ENCODE results near the gene RASA3.

RASA3 gene

DNA sequence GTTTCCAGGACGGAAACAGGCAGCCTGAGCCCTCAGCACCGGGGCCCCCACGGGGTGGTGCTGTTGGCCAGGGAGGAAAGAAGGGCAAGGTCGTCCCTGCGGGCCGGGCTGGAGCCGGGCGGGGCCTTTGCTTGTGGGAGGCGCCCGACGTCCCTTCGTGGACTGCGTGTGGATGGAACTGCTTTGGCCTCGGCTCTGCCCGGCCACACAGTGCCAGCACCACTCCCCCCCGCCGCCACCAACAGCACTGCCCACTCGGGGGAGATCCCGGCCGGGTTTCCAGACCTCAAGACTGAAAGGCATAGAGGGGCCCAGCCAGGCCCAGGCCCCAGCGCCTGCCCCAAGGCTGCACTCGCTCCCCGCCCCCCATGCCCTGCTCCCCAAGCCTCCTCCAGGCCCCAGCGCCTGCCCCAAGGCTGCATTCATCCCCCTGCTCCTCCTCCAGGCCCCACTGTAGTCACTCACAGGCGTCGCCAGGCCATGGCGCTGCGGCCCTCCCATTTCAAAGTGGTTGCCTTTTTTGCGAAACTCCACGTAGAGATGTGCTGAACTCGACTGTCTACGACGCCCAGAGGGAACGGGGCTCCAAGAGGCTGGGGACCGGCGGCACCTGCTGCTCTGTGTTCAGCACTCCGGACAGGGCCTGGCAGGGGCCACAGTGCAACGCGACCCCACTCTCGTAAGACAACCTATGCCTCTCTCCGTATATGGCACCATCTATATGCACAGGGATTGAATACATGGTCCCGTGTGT is 181.0 kb downstream of the RASA3 start:
- DNase-seq (ENCODE audit: low read depth in 2 of 2): peak in 1 of 2 donors; percentile 38

- no peak for DNase-seq (ENCODE audit: low read depth in 2 of 2)
Measured at GRCh38 chr13:113950451-113951245, 181.8 kb downstream of the RASA3 start.

- no peak for DNase-seq (ENCODE audit: low read depth in 2 of 2)
Measured at GRCh38 chr13:113949546-113949945, 182.9 kb downstream of the RASA3 start.

- no peak for DNase-seq (ENCODE audit: low read depth in 2 of 2)
Measured at GRCh38 chr13:113948034-113948742, 184.2 kb downstream of the RASA3 start.

DNA sequence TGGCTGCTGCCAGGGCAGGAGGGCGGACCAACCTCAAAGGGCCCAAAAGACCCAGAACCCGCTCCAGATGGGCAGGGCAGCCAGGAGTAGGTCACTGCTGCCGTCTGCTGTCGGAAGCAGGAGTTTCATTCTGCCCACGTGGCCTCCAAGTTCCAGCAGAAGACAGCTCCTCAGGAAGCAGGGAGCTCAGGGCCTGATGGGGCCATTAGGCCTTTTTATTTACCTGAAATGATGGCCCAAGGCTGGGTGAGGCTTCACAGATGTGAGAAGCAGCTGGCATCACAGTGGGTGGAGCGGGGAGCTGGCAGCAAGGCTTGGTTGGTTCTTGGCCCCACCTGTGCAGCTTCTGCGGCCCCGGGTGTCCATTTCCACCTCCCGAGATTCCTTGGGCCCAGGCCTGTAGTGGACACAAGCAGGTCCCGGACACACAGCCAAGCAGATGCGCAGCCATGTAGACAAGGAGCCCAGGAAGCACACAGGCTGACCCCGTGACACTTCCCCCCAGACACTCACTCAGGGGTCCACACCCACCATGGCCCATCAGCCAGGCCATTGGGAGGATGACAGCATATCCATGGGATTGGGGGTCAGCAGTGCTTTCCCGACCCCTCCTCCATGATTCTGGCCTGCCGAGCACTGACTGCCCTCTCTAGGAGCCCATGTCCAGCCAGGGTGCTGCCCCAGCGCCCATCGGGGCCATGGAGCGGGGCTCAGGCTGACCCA is 185.0 kb downstream of the RASA3 start:
- DNase-seq (ENCODE audit: low read depth in 2 of 2): no peak

DNA sequence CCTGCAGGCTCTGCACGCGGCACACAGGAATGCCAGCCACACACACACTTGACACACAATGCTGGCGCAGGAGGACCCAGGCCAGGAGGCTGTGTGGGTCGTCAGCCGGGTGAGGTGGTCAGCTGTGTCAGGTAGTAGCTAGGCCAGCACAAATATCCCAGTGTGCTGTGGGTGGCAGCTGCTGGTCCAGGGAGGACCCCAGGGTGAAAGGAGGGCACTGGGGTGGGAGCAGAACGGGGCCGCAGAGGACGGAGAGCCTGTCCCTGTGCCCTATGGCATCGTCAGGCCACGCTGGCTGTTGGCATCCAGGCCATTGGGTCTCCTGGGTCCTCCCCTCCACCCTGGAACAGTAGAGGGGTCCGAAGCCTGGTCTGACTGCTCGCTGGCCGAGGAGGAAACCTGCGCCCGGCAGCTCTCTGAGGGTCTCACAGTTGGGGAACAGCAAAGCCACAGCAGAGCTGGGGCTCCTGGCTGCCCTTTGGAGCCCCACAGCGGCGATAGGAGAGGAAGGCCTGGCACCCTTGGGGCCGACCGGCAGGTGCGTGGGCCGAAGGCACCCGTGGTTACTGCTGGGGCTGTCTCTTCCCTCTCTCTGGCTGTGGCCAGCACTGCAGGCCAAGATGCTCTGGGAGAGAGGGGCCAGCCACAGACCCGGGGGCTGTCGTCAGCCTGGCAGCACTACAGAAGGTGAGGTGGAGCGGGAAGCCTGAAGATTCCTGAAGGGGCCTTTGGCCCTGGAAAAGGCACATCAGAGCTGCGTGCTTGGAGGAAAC is 185.8 kb downstream of the RASA3 start:
- no peak for DNase-seq (ENCODE audit: low read depth in 2 of 2)

DNA sequence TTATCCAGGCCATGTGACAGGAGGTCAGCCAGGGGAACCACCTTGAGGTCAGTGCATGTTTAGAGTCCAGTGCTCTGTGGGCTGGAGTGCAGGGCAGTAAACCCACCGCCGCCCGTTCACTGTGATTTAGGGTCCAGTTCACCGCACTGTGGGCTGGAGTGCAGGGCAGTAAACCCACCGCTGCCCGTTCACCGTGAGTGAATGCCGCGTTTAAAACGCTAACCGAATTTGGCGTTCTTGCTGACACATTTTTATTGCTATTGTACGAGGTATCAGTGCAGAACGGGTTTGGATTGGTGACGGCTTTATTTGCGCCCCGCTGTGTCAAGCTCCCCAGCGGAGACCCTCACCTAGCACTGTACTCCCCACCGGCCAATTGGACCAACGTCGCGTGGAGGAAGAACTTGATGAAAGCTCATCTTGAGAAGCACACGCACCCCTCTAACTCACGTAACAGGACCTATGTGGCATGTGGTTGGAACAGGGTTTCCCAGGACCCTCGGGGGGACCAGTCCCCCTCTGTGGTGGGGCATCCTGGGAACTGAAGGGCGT is 186.5 kb downstream of the RASA3 start:
- DNase-seq (ENCODE audit: low read depth in 2 of 2): no peak

DNA sequence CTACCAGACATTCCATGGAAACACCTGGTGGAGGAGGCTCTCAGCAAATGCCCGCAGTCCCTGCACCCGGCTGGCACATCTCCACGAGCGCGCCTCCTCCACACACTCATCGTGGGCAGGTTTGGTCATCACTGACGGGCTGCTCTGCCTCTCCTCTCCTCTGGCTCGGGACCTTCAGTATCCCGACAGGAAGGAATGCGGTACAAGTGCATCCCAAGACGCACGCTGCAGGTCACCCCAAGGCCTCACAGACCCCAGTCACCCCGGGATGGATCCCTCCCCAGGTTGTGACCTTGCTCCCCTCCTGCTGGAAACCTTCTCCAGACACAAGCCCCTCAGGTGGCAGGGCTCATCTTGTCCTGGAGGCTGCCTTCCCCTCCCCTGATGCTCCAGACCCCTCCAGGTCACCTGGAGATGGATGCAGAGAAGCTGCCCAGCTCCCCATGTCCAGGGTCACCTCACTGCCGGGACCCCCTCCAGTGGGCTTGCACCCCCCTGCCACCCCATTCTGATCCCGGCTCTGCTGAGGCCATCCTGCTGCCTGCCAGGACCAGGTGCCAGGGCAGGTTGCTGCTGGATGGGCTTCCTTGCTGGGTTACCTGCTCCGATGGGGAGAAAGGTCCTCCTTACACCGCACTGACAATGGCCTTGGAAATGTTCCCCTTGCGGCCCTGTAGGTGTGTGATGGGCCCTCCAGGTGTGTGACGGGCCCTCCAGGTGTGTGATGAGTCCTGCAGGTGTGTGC is 188.4 kb downstream of the RASA3 start:
- no peak for DNase-seq (ENCODE audit: low read depth in 2 of 2)

DNA sequence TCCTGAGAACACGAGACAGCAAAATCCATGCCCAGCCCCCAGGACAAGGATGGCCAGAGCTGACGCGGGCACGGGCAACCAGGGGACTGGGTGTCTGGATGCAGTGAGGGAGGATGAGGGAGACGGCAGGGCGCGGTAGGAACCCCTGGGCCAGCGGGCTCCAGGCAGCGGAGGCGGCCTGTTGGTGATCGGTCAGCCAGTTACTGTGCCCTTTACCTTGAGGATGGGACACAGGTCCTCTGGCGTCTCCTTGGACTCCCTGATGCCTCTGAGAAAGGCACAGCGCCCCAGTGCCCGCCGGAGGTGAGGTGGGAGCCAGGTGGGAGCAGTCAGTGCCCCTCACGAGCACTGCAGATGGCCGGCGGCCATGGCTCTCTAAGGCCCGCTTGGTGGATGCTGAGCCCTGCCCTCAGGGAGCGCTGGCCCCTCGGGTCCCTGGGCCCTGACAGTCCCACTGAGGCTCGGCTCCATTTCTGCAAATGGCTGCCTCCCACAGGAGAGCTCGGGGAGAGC is 189.8 kb downstream of the RASA3 start:
- no peak for DNase-seq (ENCODE audit: low read depth in 2 of 2)

- DNase-seq (ENCODE audit: low read depth in 2 of 2): no peak
Measured at GRCh38 chr13:113941571-113942191, 190.7 kb downstream of the RASA3 start.

- no peak for DNase-seq (ENCODE audit: low read depth in 2 of 2)
Measured at GRCh38 chr13:113939944-113940297, 192.5 kb downstream of the RASA3 start.

DNA sequence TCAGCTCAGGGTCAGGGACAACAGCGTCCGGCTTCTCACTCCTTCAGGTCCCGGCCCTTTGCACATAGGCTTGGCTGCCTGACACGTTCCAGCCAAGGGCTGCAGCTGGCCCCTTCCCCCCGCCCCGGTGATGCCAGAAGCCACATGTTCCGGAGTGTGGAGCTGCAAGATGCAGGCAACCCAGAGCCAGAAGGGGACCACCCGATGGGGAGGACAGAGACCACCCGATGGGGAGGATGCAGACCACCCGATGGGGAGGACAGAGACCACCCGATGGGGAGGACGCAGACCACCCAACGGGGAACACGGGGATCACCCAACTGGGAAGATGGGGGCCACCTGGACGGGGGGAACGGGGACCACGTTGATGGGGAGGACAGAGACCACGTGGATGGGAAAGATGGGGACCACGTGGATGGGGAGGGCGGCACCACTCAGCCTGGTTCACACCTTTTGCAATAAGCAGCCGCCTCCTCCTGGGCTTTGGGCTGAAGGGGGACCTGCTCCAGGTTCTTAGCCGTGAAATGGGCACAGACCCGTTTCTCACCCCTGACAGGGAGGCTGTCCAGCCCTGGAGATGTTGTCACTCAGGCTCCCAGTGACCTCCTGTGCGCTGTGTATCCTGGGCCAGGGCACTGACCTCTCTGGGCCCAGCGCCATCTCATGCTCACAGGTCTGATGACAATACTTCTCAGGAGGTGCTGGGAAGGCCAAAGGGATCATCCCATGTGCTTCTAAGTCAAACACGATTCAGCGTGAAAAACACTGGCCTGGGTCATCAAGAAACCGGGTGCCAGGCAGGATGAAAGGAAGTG is 193.1 kb downstream of the RASA3 start:
- DNase-seq (ENCODE audit: low read depth in 2 of 2): no peak

DNA sequence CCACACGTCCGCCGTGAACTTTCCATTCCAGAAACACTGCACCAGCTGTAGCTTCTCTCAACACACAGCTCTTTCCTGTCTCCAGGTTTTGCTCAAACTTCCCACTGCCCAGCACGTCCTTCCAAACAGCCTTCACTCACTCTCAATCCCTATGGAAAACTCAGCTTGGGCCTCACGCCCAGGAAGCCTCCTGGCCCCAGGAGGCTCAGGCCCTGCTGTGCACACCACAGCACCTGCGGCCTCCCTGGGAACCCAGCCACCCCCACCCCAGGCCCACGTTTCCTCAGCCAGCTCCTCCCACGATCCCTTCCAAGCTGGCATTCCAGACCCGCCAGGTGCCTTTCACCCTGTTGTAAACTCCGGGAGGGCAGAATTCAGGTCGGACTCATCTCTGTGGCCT is 193.7 kb downstream of the RASA3 start:
- DNase-seq (ENCODE audit: low read depth in 2 of 2): no peak

DNA sequence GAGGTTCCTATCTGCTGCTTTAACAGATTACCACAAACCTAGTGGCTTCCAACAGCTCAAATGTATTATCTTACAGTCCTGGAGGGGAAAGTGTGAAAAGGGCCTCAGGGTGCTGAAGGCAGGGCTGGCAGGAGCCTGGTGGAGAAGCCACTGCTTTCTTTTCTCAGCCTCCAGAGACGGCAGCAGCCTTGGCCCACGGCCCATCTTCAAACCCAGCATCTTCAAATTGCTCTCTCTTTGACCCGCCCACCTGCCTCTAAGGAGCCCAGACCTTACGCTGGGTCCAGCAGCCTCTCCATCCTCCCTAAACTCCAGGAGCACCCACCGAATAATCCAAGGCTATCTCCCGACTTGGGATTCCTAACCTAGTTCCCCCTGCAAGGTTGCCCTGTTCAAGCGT is 194.2 kb downstream of the RASA3 start:
- no peak for DNase-seq (ENCODE audit: low read depth in 2 of 2)

DNA sequence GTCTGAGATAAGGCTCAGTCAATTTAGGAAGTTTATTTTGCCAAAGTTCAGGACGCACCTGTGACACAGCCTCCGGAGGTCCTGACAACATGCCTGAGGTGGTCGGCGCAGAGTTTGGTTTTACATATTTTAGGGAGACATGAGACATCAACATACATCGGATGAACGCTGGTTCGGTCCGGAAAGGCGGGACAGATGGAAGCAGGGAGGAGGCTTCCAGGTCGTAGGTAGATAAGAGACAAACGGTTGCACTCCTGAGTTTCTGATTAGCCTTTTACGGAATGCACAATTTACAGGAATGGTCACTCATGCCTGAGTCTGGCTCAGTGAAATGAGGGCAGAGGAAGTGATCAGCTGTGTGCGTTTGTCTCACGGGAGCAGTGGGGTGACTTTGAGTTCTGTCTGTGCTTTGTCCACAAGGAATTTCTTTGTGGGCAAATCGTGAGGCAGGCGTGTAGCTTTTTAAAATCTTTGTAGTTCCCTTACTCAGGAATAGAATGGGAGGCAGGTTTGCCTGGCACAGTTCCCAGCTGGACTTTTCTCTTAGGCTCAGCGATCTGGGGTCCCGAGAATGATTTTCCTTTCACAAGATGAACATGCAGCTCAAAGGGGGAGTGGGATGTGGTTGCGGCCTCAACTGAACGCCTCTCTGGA is 194.8 kb downstream of the RASA3 start:
- no peak for DNase-seq (ENCODE audit: low read depth in 2 of 2)

DNA sequence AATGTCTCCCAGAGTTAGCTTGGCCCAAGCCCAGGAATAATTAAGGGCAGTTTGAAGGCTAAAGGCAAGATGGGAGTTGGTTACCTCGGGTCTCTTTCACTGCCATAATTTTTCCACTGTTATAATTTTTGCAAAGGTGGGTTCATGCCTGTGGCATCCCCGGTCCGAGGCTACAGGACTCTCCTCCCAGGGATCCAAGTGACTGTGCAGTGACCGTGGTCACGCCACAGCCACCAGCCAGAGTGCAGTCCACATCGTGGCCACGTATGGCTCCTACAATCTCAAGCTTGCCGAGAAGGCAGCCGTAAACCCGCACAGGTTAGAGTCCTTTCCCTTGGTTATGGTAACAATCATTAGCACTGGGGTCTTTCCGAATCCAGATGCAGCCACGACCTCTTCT is 195.3 kb downstream of the RASA3 start:
- no peak for DNase-seq (ENCODE audit: low read depth in 2 of 2)

DNA sequence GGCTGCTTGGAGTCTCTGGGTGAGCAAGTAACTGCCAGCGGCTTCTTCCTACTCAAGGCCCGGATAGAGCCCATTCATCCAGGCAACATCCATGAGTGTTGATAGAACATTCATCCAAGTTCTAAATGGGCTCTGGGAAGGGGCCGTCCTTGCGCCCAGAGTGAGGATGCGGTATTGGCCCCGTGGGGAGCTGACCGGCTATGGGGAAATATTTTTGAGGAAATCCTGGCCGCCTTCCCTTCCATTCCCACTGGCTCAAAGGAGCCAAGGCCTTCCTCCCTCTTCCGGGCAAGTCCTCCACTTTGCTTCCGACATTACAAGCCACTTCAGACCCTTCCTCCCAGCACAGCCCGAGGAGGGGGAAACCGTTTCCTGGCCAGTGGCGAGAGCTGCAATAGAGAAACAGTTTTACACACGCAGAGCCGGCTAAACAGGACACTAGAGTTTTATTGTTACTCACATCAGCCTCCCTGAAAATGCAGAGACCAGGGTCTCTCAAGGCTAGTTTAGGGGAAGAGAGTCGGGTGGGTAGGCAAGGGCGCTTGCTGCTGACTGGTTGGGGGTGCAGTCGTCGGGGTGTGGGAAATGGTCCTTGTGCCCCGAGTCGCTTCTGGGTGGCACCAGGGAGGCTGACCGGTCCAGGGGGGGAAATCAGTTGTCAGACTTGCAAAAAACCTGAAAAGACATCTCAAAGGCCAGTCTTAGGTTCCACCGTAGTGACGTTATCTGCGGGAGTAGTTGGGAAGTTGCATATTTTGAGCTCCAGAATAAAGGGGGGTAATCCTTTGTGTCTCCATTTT is 196.1 kb downstream of the RASA3 start:
- DNase-seq (ENCODE audit: low read depth in 2 of 2): no peak

Measured in stimulated activated CD4-positive, alpha-beta T cell treated with anti-CD3 and anti-CD28 coated beads, Interleukin-15, amount 100 ng/mL, for 48 hours (primary cell).